ENCODE measurements around the gene TXNL4B.
A peak's percentile ranks its signal among the peaks of the same experiment; 100 is the strongest.
"Not testable (repeated sequence)": the region's sequence is repeated elsewhere in the genome, so short reads cannot be mapped to it uniquely, and the experiment has no call there.

TXNL4B gene

DNA sequence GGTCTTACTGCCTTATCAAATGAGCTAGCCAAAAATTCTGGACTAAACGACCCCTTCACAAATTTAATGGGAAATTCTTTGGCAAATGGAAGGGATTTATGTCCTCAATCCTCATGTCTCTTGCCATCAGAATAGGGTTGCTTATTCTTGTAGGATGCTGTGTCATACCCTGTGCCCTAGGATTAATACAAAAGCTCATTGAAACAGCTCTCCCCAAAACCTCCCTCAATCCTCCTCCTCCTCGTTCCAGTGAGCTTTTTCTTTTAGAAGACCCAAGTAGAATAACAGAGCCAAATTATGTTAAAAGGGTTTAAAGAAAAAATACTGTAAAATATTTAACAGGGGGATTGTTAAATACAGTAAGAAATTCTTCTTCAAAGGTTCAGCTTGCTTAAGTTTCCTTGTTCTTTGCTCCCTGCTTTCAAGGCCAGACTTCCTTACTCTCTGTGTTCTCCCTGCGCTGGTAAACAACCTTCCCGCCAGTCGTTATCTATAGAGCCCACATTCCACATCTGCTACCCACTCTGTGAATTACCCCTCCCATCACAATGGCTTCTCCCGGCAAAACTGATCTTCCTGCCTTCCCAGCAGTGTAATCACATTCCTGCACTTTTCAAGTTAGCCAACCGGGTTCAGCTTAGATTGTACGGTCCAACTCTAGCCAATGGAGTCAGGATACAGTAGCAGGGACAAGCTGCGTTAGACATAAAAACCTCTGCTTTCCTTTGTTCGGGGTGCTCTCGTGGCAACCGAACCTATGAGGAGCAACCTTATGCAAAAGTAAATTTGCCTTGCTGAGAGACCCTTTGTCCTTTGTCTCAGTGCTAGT lies 20.7 kb downstream of the TXNL4B start:
- DNase-seq (ENCODE audit: low spot score) = no peak

DNA sequence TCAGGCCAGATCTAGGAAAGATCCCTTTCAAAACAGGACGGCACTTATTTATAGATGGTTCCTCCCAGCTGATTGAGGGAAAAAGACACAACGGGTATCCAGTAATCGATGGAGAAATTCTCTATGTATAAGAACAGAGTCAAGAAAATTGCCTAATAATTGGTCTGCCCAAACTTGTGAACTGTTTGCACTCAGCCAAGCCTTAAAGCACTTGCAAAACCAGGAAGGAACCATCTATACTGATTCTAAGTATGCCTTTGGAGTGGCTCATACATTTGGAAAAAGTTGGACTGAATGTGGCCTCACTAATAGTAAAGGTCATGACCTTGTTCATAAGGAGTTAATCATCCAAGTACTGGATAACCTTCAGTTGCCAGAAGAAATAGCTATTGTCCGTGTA lies 24.5 kb downstream of the TXNL4B start:
- DNase-seq (ENCODE audit: low spot score) = no peak

- peak; percentile 43 for DNase-seq (ENCODE audit: low spot score)
Observed at GRCh38 chr16:72066747-72067146, 26.7 kb downstream of the TXNL4B start.

DNA sequence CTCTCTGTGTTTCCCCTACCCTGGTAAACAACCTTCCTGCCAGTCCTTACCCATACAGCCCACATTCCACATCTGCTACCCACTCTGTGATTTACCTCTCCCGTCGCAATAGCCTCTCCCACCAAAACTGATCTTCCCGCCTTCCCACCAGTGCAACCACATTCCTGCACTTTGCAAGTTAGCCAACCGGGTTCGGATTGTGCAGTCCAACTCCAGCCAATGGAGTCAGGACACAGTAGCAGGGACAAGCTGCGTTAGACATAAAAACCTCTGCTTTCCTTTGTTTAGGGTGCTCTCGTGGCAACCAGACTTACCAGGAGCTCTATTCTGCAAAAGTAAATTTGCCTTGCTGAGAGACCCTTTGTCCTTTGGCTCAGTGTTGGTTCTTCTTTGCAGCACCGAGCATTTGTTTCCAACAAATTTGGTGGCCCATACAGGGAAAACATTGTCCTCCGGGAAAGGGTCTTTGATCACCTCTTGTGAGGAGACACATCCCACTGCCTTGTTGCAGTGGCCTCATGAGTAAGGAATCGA lies 29.0 kb downstream of the TXNL4B start:
- DNase-seq (ENCODE audit: low spot score) = no peak

DNA sequence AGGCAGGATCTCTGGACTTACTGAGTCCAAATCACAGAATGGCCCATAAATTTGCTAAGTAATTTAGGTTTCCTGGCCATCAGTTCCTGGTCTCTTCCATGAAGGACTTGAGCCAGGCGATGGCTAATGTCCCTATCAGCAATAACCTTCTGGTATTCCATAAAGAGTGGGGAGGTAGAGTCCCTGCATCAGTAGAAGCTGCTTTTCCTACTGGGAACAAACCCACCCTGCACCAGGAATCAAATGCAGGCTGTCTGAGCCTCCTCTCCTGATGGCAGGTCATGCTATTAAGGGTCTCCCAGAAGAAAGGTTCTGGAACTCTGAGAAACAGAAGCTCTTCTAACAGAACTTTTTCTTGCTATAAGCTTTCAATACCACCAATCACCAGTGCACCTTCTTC lies 31.9 kb downstream of the TXNL4B start:
- DNase-seq (ENCODE audit: low spot score) = no peak

DNA sequence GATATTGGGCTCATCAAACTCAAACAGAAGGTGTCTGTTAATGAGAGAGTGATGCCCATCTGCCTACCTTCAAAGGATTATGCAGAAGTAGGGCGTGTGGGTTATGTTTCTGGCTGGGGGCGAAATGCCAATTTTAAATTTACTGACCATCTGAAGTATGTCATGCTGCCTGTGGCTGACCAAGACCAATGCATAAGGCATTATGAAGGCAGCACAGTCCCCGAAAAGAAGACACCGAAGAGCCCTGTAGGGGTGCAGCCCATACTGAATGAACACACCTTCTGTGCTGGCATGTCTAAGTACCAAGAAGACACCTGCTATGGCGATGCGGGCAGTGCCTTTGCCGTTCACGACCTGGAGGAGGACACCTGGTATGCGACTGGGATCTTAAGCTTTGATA lies 33.0 kb downstream of the TXNL4B start:
- no peak for DNase-seq (ENCODE audit: low spot score)

DNA sequence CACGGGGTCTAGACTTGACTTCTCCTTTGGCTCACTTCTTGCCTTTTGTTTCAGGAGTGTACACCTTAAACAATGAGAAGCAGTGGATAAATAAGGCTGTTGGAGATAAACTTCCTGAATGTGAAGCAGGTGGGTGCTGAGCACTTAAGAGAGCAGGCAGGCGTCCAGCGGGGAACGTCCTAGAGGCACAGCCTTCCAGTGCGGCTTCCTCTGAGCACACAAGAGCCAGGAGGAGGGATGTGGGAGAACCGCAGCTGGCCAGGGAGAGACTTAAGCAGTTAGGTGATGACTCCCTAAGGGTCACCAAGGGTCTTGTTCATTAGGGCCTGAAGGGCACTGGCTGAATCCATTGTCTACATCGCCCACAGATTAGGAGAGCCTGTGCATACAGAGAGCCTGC lies 34.4 kb downstream of the TXNL4B start:
- DNase-seq (ENCODE audit: low spot score) = not testable (repeated sequence)

GRCh38 chr16:72057313-72057712 lies 36.1 kb downstream of the TXNL4B start:
- not testable (repeated sequence) for DNase-seq (ENCODE audit: low spot score)

DNA sequence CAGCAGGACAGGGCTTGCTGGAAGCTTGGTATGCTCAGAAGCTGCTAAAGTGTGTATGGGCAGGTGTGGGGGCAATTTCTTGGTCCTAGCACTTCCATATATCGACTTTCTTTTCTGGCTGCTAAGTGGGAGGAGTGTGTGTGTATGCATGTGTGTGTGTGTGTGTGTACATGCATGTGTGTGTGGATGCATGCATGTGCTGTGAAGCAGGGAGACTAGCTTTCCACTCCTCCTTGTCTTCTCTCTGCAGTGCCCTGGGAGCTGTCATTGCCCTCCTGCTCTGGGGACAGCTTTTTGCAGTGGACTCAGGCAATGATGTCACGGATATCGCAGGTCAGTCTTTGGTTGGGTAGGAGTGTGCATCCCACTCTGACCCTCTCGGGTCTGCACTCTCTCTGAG lies 37.5 kb downstream of the TXNL4B start:
- no peak for DNase-seq (ENCODE audit: low spot score)

- not testable (repeated sequence) for DNase-seq (ENCODE audit: low spot score)
Observed at GRCh38 chr16:72054254-72054847, 39.1 kb downstream of the TXNL4B start, which contains the start of gene HP. HP (plus strand) TSS chr16:72054505; CDS start chr16:72054653, 148 bp downstream.

GRCh38 chr16:72051818-72052217 lies 41.6 kb downstream of the TXNL4B start:
- no peak for DNase-seq (ENCODE audit: low spot score)

DNA sequence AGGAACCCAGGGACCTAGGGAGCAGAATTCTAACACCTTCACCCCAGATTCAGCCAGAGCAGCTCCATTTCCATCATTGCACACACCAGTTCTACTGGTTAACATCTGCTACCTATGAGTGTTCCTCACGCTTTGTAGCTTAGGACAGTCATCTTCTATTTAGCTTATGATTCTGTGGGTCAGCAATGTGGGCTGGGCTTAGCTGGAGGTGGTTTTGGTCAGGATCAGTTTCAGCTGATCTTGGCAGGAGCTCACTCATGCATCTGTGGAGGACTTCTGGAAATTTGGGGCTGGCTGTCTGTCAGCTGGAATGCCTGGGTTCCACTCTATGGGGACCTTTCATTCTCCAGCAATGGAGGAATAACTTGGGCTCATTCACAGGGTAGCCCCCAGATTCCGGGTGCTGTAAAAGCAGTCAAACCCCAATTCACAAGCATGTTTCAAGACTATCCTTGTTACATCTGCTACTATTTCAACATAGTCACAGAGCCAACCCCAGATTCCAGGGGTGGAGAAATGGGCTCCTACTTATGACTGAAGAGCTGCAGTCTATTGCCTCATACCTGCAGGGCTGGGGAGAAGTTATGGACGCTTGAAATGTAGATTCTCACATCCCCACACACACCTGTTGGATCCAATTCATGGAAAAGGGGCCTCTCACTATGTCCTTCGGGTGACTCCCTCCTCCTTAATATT lies 42.5 kb downstream of the TXNL4B start:
- no peak for DNase-seq (ENCODE audit: low spot score)

- DNase-seq (ENCODE audit: low spot score) = no peak
Observed at GRCh38 chr16:72049110-72049509, 44.3 kb downstream of the TXNL4B start.

- DNase-seq (ENCODE audit: low spot score) = no peak
Observed at GRCh38 chr16:72044825-72045359, 48.5 kb downstream of the TXNL4B start.

DNA sequence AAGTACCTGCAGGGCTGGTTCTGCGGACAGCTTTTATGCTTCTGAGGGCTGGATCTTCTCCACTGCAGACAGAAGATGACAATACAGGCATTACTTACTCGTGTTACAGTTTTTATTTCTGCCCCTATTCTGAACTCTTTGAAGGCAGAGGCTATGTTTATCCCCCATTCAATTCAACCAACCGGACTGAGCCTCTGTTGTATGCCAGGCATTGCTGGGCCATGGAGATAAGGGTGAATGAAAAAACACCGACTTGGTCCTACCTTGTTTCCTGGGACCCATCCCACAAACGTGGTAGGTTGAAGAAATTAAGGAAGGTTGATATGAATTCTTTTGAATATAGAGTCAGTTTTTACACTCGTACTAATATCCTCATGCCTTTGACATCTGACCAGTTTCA lies 49.1 kb downstream of the TXNL4B start:
- no peak for DNase-seq (ENCODE audit: low spot score)

- no peak for DNase-seq (ENCODE audit: low spot score)
Observed at GRCh38 chr16:72043539-72043938, 49.9 kb downstream of the TXNL4B start.

DNA sequence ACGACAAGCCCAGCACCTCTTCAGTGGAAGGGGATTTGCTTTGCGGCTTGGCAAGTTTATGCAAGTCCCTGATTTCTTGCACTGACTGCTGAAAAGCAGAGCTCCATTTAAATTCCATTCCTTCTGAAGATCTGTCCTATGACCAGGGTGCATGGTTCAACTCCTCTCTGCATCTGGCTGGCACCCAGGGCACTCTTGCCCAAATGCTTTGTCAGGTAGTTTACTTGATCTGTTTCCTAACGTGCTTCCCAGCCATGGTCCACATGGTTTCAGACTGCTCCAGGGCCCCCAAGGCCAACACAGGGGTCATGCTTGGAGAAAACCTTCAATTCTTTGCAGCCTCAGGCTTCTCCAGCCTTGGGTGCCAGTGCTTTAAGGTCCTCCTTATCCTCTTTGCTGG lies 50.4 kb downstream of the TXNL4B start:
- DNase-seq (ENCODE audit: low spot score) = no peak

- peak; percentile 35 for DNase-seq (ENCODE audit: low spot score)
Observed at GRCh38 chr16:72042157-72042660, 51.2 kb downstream of the TXNL4B start.

DNA sequence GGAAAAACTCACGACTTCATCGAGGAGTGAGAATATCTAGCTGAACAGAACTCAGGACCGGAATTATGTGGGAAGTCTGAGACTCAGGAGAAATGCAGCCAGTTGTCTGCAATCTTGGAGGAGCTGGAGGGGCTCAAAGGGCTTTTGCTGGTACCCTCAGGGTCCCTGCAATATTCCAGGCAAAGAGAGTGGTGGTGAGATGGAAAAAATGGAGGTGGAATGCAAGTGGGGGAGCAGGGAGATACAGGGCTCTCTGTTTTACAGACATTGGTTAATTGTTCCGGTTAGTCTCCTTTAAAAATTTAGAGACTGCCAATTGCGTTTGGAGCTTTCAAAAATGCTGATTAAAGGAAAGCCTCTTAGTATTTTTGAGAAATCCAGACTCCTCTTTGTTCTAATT lies 57.3 kb downstream of the TXNL4B start:
- no peak for DNase-seq (ENCODE audit: low spot score)
